B cell (primary cell): ENCODE measurements around the gene SH3BP2.

Source experiments
- EZH2 ChIP-seq: IDR thresholded peaks from 2 replicates; pipeline ENCODE4 v1.6.1; 2012; ENCODE audit warnings: borderline replicate concordance, low read depth, mild to moderate bottlenecking, moderate library complexity, low read length; ENCODE audit not compliant: insufficient read depth, poor library complexity, severe bottlenecking
- TF ChIP-seq, protein P1 (sequence below): fragments of 200-600 bp; IDR thresholded peaks from one replicate; pipeline ENCODE4 v1.8.0; 2022; ENCODE audit warnings: antibody characterized with exemption, mild to moderate bottlenecking

DNA sequence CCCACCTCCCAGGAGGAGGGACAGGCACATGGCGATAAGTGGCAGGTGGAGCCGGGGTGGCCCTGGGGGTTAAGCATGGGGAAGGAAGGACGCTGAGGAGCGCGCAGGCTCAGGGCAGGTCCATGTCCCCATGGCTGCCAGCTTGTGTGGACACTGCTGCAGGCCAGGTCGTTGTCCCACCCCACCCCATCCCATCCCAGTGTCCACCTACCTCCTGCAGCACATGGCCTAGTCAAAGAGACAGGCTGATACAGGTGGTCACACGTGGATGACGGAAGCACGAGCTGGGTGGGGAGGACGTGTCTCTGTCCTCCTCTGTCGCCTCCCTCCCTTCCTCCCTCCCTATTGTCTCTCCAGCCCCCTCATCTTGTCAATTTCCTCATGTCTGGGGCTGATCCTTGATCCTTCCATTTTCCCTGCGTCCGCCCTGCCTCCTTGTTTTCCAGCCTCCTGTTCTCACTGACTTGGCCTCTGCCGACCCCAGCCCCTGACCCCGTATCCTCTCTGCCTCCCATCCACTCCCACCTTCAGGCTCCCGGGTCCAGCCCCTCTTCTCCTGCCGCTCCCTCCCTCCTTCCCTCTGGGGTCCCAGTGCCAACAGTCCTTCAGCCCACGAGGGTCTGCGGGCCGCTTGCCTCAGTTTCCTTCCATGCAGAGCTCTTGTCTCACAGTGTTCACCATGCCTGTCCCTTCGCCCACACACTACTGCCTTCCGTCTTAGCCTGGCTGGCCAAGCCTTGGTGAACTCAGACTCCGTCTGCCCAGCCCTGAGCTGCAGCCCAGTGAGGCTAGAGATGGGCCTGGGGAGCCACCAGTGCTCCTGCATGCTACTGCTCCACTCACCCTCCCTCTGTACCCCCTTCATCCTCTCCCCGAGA lies 35.2 kb downstream of the SH3BP2 start:
- TF ChIP-seq, protein P1, sequence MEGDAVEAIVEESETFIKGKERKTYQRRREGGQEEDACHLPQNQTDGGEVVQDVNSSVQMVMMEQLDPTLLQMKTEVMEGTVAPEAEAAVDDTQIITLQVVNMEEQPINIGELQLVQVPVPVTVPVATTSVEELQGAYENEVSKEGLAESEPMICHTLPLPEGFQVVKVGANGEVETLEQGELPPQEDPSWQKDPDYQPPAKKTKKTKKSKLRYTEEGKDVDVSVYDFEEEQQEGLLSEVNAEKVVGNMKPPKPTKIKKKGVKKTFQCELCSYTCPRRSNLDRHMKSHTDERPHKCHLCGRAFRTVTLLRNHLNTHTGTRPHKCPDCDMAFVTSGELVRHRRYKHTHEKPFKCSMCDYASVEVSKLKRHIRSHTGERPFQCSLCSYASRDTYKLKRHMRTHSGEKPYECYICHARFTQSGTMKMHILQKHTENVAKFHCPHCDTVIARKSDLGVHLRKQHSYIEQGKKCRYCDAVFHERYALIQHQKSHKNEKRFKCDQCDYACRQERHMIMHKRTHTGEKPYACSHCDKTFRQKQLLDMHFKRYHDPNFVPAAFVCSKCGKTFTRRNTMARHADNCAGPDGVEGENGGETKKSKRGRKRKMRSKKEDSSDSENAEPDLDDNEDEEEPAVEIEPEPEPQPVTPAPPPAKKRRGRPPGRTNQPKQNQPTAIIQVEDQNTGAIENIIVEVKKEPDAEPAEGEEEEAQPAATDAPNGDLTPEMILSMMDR: no peak
- no peak for TF ChIP-seq EZH2
